Naive thymus-derived CD4-positive, alpha-beta T cell (primary cell): Measurements from ENCODE around the gene CLPTM1. TPM values are rescaled to one million over a fixed set of nuclear protein-coding genes. Genes with fewer than 3 reads are reported as not detected.
A peak's percentile ranks its signal among the peaks of the same experiment; 100 is the strongest.

Experiments
- ATAC-seq: fragments of 150-1000 bp; cut with Tn5 transposase; 2 replicates; pipeline ENCODE4 v1.10.0; 2021; ENCODE audit warnings: mild to moderate bottlenecking, moderate library complexity
- CTCF ChIA-PET: fragments of 350-600 bp; sonication (Branson Sonifier 250); formaldehyde crosslinking; loops from one replicate; lab custom pipeline; 2021; ENCODE audit warnings: antibody characterized with exemption; lab: Charles Lee
- POLR2A ChIA-PET: fragments of 350-600 bp; sonication (Branson Sonifier 250); formaldehyde crosslinking; loops from one replicate; lab custom pipeline; 2021; ENCODE audit warnings: antibody characterized with exemption, inconsistent platforms; lab: Charles Lee
- DNase-seq, 9 donors: peaks; one replicate each; pipeline versions ENCODE4 v3.0.0 to v3.0.0-alpha.2; 2020 to 2022; ENCODE audit warnings: mixed read lengths in 1 of 9
- H3K27ac ChIP-seq: one replicate; pipeline ENCODE4 v1.7.0; 2013; ENCODE audit warnings: mild to moderate bottlenecking, low read depth, low read length, moderate library complexity
- H3K27me3 ChIP-seq, 2 donors: one replicate each; pipeline ENCODE4 v1.7.0; 2013; ENCODE audit warnings: low read length in 2 of 2, mild to moderate bottlenecking in 2 of 2, moderate library complexity in 2 of 2; ENCODE audit not compliant: control insufficient read depth in 2 of 2, insufficient read depth in 2 of 2
- H3K36me3 ChIP-seq, 3 experiments: 1 replicate in 2 of 3; 2 replicates in 1 of 3; pipeline ENCODE4 v1.7.0; 2013; ENCODE audit warnings: low read length in 3 of 3, mild to moderate bottlenecking in 3 of 3, moderate library complexity in 1 of 3; ENCODE audit not compliant: insufficient read depth in 3 of 3, control insufficient read depth in 2 of 3
- H3K4me1 ChIP-seq, 2 donors: one replicate each; pipeline ENCODE4 v1.7.0; 2013; ENCODE audit warnings: low read length in 2 of 2, mild to moderate bottlenecking in 2 of 2, moderate library complexity in 1 of 2; ENCODE audit not compliant: control insufficient read depth in 2 of 2, insufficient read depth in 2 of 2
- H3K4me3 ChIP-seq: 2 replicates; pipeline ENCODE4 v1.7.0; 2013; ENCODE audit warnings: mild to moderate bottlenecking, low read length
- H3K9me3 ChIP-seq, 3 experiments: 1 replicate in 2 of 3; 2 replicates in 1 of 3; pipeline ENCODE4 v1.7.0; 2013; ENCODE audit warnings: low read length in 3 of 3; ENCODE audit not compliant: control insufficient read depth in 2 of 3
- H3K27ac Mint-ChIP-seq, 9 donors: one replicate each; pipeline ENCODE4 v1.8.0; 2020 to 2022; ENCODE audit warnings: mixed read lengths in 9 of 9, mild to moderate bottlenecking in 8 of 9, moderate library complexity in 5 of 9, inconsistent platforms in 2 of 9
- H3K27me3 Mint-ChIP-seq, 5 donors: one replicate each; pipeline ENCODE4 v1.8.0; 2021 to 2022; ENCODE audit warnings: mixed read lengths in 5 of 5, mild to moderate bottlenecking in 1 of 5
- H3K36me3 Mint-ChIP-seq, 5 donors: one replicate each; pipeline ENCODE4 v1.8.0; 2020 to 2022; ENCODE audit warnings: mixed read lengths in 5 of 5, mild to moderate bottlenecking in 3 of 5, inconsistent platforms in 1 of 5
- H3K4me1 Mint-ChIP-seq, 7 donors: one replicate each; pipeline ENCODE4 v1.8.0; 2020 to 2022; ENCODE audit warnings: mixed read lengths in 7 of 7, mild to moderate bottlenecking in 3 of 7, inconsistent platforms in 1 of 7
- H3K4me3 Mint-ChIP-seq, 10 donors: one replicate each; pipeline ENCODE4 v1.8.0; 2020 to 2022; ENCODE audit warnings: mild to moderate bottlenecking in 10 of 10, mixed read lengths in 10 of 10, moderate library complexity in 6 of 10, inconsistent platforms in 2 of 10
- H3K9me3 Mint-ChIP-seq, 11 donors: one replicate each; pipeline ENCODE4 v1.8.0; 2020 to 2022; ENCODE audit warnings: mixed read lengths in 11 of 11, mild to moderate bottlenecking in 4 of 11, inconsistent platforms in 1 of 11, moderate library complexity in 1 of 11
- intact Hi-C, 2 donors: fragments of 100-400 bp; cut with micrococcal nuclease; formaldehyde crosslinking; loops; one replicate each; pipeline ENCODE4 v1.15.1; 2023
- polyA plus RNA-seq, 2 donors: library from polyadenylated mRNA; unstranded; fragments of 300-500 nt; fragmentation: Illumina TruSeq; gene quantifications; one replicate each; pipeline ENCODE4 v1.2.3, GENCODE V29; 2021
- total RNA-seq, 6 experiments: library from RNA in 5 of 6; stranded (reverse) in 5 of 6; gene quantifications; 1 replicate in 5 of 6; 2 replicates in 1 of 6; pipeline ENCODE4 v1.2.3 and lab custom pipeline; 2021 to 2026

Gene CLPTM1
- total and polyA plus RNA-seq, 7 experiments from 2014 or later = 11.7 to 83.3 (median 71.4) TPM

DNA sequence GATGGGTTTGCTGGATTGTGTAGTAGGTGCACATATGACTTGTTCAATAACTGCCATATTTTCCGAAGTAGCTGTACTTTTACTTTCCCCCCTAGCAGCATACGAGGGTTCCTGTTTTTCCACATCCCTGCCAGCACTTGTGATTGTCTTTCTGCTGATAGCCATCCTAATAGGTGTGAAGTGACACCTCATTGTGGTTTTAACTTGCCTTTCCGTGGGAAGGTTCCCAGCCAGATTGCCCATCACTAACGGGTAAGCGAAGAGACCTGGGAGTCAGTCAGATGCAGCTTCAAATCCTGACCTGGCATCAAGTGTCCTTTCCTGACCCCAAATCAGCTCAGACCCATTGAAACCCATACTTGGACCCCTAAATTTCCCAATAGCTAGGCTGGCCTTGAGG is 4.5 kb downstream of the CLPTM1 start:
- Mint-ChIP-seq H3K4me1 (peaks cover 34 to 63% (median 53%) of the 10 kb centered on the region in 7 donors), H3K27me3 (no peaks in the 10 kb centered on the region), H3K4me3 (no peak overlapping the region), H3K36me3 (peaks cover 0 to 11% (median 7%) of the 10 kb centered on the region in 5 donors), H3K27ac (peak overlapping the region in 3 of 9 donors; percentile 16 to 65 (median 21)), H3K9me3 (peaks cover 0 to 4% (median 0%) of the 10 kb centered on the region in 11 donors)
- H3K36me3 ChIP-seq = peaks cover 0 to 43% (median 5%) of the 10 kb centered on the region in 3 experiments
- intact Hi-C loops = loop anchor here in 1 of 2 donors (5.0 kb wide), 1 partner anchor 733 kb away; the partner anchor contains the start of genes QPCTL and SNRPD2
- DNase-seq = no peak
- POLR2A ChIA-PET = no interaction called here
- H3K27me3 ChIP-seq = no peaks in the 10 kb centered on the region
- CTCF ChIA-PET = interaction anchor here (0.5 to 0.9 kb wide), 2 partner anchors 9 to 11 kb away, joined by 3 read pairs; no protein-coding TSS in a partner anchor
- H3K9me3 ChIP-seq = no peaks in the 10 kb centered on the region
- no peak overlapping the region for H3K27ac ChIP-seq
- H3K4me3 ChIP-seq = no peak overlapping the region
- peaks cover 12 to 17% of the 10 kb centered on the region in 2 donors for H3K4me1 ChIP-seq
- no peak for ATAC-seq

DNA sequence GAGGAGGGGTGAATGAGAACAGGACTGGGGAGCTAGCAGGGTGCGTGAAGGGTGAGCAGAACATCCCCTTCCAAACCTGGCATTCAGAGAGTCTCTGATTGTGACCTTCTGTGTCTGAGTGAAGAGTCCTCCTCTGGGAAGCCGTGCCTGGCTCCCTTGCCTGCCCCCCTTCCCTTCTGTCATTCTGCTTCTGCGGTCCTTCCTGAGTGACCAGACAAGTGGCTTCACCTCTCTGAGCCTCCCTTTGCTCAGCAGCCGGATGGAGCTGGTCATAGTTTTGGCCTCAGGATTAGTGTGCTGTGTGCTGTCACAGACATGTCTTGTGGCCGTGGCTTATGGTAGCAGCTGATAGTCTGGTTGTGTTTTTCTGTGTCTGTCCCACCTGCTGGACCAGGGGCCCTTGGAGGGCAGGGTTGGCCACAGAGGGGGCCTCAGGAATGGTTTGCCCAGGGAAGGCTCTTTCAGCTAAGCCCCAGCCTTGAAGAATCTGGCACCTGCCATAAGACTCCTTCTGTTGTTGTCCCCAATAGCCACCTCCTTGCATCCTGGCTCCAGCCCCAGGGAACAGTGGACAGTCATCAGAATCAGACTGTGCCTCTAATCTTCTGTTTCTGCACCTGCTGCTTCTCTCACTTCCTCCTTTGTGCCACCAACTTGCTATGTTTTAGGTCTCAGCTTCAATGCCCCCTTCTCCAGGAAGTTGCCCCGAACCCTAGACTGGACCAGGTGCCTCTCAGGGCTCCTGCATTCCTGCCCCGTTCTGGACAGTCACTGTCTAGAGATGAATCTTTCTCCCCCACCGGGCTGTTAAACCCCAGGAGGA is 5.9 kb downstream of the CLPTM1 start:
- no peaks in the 10 kb centered on the region for H3K27me3 ChIP-seq
- no peaks in the 10 kb centered on the region for H3K27me3 Mint-ChIP-seq
- intact Hi-C loops = no loop called here
- peaks cover 9 to 12% of the 10 kb centered on the region in 2 donors for H3K4me1 ChIP-seq
- H3K27ac Mint-ChIP-seq = peak overlapping the region in 4 of 9 donors; percentile 11 to 49 (median 30)
- DNase-seq (no peak), ATAC-seq (no peak)
- H3K36me3 ChIP-seq = peaks cover 0 to 42% (median 5%) of the 10 kb centered on the region in 3 experiments
- ChIA-PET CTCF (no interaction called here), POLR2A (interaction anchor here (0.6 kb wide), 1 partner anchor 13 kb away, joined by 3 read pairs; no protein-coding TSS in a partner anchor)
- H3K36me3 Mint-ChIP-seq = peaks cover 0 to 15% (median 4%) of the 10 kb centered on the region in 5 donors
- no peaks in the 10 kb centered on the region for H3K9me3 ChIP-seq
- no peak overlapping the region for H3K27ac ChIP-seq
- peaks cover 29 to 52% (median 42%) of the 10 kb centered on the region in 7 donors for H3K4me1 Mint-ChIP-seq
- H3K4me3 Mint-ChIP-seq = no peak overlapping the region
- no peak overlapping the region for H3K4me3 ChIP-seq
- no peaks in the 10 kb centered on the region for H3K9me3 Mint-ChIP-seq

DNA sequence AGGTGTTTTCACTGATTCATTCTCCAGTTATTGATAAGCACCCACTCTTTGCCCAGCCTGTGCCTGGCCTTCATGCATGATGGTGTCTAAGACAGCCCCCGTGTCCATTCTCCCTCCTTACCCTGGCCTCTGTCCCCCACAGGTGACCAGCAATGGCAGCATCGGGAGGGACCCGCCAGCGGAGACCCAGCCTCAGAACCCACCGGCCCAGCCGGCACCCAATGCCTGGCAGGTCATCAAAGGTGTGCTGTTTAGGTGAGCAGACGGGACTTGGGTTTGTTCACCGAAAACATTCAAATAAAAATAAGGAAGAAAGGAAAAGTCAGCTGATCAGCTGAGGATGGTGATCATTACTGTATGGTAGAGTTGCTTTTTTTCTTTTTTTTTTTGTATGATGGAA is 6.6 kb downstream of the CLPTM1 start:
- Mint-ChIP-seq H3K9me3 (no peaks in the 10 kb centered on the region), H3K4me3 (no peak overlapping the region), H3K27ac (peak overlapping the region in 2 of 9 donors; percentile 46 to 49), H3K4me1 (peaks cover 22 to 45% (median 35%) of the 10 kb centered on the region in 7 donors), H3K36me3 (peaks cover 0 to 15% (median 4%) of the 10 kb centered on the region in 5 donors), H3K27me3 (no peaks in the 10 kb centered on the region)
- CTCF ChIA-PET = no interaction called here
- Histone ChIP-seq H3K4me3 (no peak overlapping the region), H3K9me3 (no peaks in the 10 kb centered on the region), H3K36me3 (peaks cover 0 to 42% (median 5%) of the 10 kb centered on the region in 3 experiments), H3K27me3 (no peaks in the 10 kb centered on the region), H3K4me1 (peaks cover 4 to 5% of the 10 kb centered on the region in 2 donors), H3K27ac (no peak overlapping the region)
- intact Hi-C loops = no loop called here
- DNase-seq (no peak), ATAC-seq (no peak)
- POLR2A ChIA-PET = no interaction called here

DNA sequence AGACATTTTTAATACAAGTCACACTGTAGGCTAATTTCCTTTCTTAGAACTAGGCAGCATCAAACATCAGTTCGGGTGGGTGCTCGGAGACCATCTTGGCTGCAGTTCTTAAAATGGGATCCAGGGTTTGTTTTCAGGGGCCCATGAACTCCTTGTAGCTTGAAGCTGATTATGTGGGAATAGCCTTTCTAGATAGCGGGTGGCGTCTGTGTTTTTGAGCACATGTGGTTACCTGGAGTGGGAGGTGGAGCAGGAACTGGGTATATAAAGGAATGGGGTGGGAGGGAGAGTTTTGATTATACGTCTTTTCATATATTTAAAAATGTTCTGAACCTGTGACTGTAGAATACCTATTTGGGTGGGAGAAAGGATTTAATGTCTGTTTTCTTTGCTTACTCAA is 12.9 kb downstream of the CLPTM1 start:
- peaks cover 0 to 7% (median 0%) of the 10 kb centered on the region in 7 donors for H3K4me1 Mint-ChIP-seq
- no peaks in the 10 kb centered on the region for H3K27me3 ChIP-seq
- intact Hi-C loops = no loop called here
- no peaks in the 10 kb centered on the region for H3K9me3 ChIP-seq
- H3K27ac ChIP-seq = no peak overlapping the region
- peak overlapping the region in 2 of 9 donors; percentile 4 to 54 for H3K27ac Mint-ChIP-seq
- peaks cover 0 to 38% (median 4%) of the 10 kb centered on the region in 3 experiments for H3K36me3 ChIP-seq
- DNase-seq = no peak
- no peaks in the 10 kb centered on the region for H3K4me1 ChIP-seq
- H3K36me3 Mint-ChIP-seq = peaks cover 0 to 15% (median 9%) of the 10 kb centered on the region in 5 donors
- ATAC-seq = no peak
- no peak overlapping the region for H3K4me3 ChIP-seq
- no peak overlapping the region for H3K4me3 Mint-ChIP-seq
- no peaks in the 10 kb centered on the region for H3K9me3 Mint-ChIP-seq
- no peaks in the 10 kb centered on the region for H3K27me3 Mint-ChIP-seq
- ChIA-PET POLR2A (no interaction called here), CTCF (no interaction called here)

DNA sequence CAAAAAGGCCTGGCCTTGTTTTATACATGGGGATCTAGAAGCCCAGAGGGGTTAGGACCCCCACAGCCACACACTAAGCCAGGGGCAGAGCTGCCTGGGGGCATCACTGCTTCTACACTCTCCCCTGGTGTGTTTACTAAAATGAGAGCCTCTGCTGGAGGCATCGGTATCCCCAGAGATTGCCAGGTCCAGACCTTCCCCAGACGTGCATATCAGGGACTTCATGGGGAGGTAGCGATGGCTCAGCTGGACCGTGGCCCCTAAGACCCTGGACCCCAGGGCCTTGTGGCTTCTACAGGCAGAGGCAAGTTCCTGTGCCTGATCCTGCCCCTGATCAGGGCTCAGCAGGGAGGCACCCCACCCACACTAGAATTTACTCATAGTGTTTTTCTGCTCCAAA is 13.5 kb downstream of the CLPTM1 start:
- Histone ChIP-seq H3K27me3 (no peaks in the 10 kb centered on the region), H3K4me3 (no peak overlapping the region), H3K27ac (no peak overlapping the region), H3K4me1 (no peaks in the 10 kb centered on the region), H3K36me3 (peaks cover 0 to 44% (median 4%) of the 10 kb centered on the region in 3 experiments), H3K9me3 (no peaks in the 10 kb centered on the region)
- Mint-ChIP-seq H3K36me3 (peaks cover 0 to 18% (median 13%) of the 10 kb centered on the region in 5 donors), H3K9me3 (no peaks in the 10 kb centered on the region), H3K4me1 (peaks cover 0 to 7% (median 0%) of the 10 kb centered on the region in 7 donors), H3K27ac (no peak overlapping the region), H3K4me3 (no peak overlapping the region), H3K27me3 (no peaks in the 10 kb centered on the region)
- POLR2A ChIA-PET = no interaction called here
- CTCF ChIA-PET = no interaction called here
- intact Hi-C loops = no loop called here
- DNase-seq (no peak), ATAC-seq (no peak)

DNA sequence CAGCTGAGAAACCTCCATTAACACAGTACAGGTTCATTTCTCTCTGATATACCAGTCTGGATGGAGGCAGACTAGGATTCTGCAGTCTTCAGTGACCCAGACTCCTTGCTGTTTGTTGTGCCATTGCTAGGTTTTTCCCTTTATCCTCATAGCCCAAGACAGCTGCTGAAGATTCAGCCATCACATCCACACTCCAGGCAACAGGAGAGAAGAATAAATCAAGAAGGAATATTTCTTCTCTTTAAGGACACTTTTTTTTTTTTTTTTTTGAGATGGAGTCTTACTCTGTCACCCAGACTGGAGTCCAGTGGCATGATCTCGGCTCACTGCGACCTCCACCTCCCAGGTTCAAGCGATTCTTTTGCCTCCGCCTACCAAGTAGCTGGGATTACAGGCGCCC is 14.3 kb downstream of the CLPTM1 start:
- Histone ChIP-seq H3K4me3 (no peak overlapping the region), H3K9me3 (no peaks in the 10 kb centered on the region), H3K4me1 (no peaks in the 10 kb centered on the region), H3K36me3 (peaks cover 4 to 51% (median 8%) of the 10 kb centered on the region in 3 experiments), H3K27me3 (no peaks in the 10 kb centered on the region), H3K27ac (no peak overlapping the region)
- intact Hi-C loops = no loop called here
- peaks cover 0 to 7% (median 0%) of the 10 kb centered on the region in 7 donors for H3K4me1 Mint-ChIP-seq
- DNase-seq = no peak
- ChIA-PET POLR2A (no interaction called here), CTCF (no interaction called here)
- no peaks in the 10 kb centered on the region for H3K9me3 Mint-ChIP-seq
- no peak overlapping the region for H3K4me3 Mint-ChIP-seq
- H3K27me3 Mint-ChIP-seq = no peaks in the 10 kb centered on the region
- peaks cover 3 to 23% (median 14%) of the 10 kb centered on the region in 5 donors for H3K36me3 Mint-ChIP-seq
- no peak overlapping the region for H3K27ac Mint-ChIP-seq
- no peak for ATAC-seq
